Panc1 (cell line): ENCODE data around the gene SSC5D.

ENCODE experiments used
- POLR2AphosphoS5 ChIP-seq: IDR thresholded peaks from 2 replicates; pipeline ENCODE4 v1.6.1; 2012; ENCODE audit warnings: mild to moderate bottlenecking, low read depth, low read length, moderate library complexity
- SIN3A ChIP-seq: IDR thresholded peaks from 2 replicates; pipeline ENCODE4 v1.6.1; 2012; ENCODE audit warnings: low read depth, mild to moderate bottlenecking, low read length, moderate library complexity, borderline replicate concordance; ENCODE audit not compliant: insufficient read depth
- TCF7L2 ChIP-seq: IDR thresholded peaks from 2 replicates; pipeline ENCODE4 v1.6.1; 2011; ENCODE audit warnings: mild to moderate bottlenecking, low read depth, low read length, inconsistent platforms
- TF ChIP-seq, protein P1 (sequence below): fragments of 450-650 bp; IDR thresholded peaks from 2 replicates; pipeline ENCODE4 v1.5.1; 2017; ENCODE audit warnings: mild to moderate bottlenecking

DNA sequence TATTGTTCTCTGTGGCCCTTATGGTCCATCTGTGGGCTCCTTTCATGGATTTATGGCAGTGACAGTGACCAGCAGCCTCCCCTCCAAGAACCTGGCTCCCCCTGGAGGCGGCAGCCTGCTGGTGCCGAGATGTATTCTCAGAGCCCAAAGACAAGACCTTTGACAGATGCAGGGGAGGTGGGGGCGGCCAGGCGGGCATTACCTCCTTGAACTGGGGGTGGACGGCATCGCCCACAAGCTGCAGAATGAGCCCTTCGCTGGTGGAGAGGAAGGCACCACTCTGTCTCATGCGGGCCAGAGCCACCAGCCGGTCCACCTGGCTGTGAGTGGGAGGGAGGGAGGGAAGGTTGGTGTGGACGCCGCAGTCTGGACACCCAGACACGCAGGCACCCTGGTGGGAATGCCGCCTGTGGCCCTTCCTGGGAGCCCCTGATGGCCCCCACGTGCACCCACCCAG is 33.4 kb upstream of the SSC5D start:
- TF ChIP-seq, protein P1, sequence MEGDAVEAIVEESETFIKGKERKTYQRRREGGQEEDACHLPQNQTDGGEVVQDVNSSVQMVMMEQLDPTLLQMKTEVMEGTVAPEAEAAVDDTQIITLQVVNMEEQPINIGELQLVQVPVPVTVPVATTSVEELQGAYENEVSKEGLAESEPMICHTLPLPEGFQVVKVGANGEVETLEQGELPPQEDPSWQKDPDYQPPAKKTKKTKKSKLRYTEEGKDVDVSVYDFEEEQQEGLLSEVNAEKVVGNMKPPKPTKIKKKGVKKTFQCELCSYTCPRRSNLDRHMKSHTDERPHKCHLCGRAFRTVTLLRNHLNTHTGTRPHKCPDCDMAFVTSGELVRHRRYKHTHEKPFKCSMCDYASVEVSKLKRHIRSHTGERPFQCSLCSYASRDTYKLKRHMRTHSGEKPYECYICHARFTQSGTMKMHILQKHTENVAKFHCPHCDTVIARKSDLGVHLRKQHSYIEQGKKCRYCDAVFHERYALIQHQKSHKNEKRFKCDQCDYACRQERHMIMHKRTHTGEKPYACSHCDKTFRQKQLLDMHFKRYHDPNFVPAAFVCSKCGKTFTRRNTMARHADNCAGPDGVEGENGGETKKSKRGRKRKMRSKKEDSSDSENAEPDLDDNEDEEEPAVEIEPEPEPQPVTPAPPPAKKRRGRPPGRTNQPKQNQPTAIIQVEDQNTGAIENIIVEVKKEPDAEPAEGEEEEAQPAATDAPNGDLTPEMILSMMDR, result peak; percentile 97
- TF ChIP-seq POLR2AphosphoS5 (no peak), SIN3A (no peak), TCF7L2 (no peak)
